HT-29 (cell line): ENCODE data around the gene BRI3. TPM values are rescaled to one million over a fixed set of nuclear protein-coding genes. Genes with fewer than 3 reads are reported as not detected.

Experiments
- DNase-seq: peaks from one replicate; pipeline ENCODE4 v3.0.0-alpha.2; 2015; ENCODE audit warnings: low spot score
- total RNA-seq: library from RNA; depleted of rRNA; stranded (reverse); fragments of >200 nt; shearing (Covaris generic); gene quantifications from 2 replicates; pipeline ENCODE4 v1.2.3, GENCODE V29; 2014

Gene BRI3
- total RNA-seq, 1 experiment from 2014 or later = 239 TPM

- DNase-seq = no peak
Measured at GRCh38 chr7:98286701-98287485, 5.4 kb downstream of the BRI3 start.

- DNase-seq = peak; percentile 96
Measured at GRCh38 chr7:98287486-98287959, 6.0 kb downstream of the BRI3 start.

- DNase-seq = no peak
Measured at GRCh38 chr7:98288064-98288823, 6.8 kb downstream of the BRI3 start.

DNA sequence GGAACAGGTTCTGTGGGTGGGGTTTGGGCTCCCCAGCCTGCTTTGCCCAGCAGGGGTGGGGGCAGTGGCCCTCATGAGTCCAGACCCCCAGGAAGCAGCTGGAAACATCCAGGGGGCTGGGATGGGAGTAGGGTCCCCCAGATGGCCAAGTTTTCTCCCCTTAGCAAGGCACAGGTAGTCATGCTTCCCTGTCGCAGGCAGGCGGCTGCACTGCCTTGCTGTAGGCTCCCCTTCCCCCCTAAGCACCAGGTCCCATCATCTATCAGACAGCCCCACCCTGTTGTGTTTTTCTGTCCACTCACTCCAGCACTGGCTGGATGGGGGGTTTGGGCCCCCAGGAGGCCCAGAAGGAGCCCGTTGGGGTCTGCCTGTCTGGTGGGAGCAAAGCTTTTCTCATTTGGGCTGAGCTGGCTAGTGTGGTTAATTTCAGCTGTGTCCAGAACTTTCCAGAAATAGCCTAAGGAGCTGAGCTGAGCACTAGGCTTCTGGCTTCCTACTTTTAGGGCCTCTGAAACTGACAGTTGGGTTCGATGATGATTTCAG lies 7.9 kb downstream of the BRI3 start:
- DNase-seq = no peak

- peak; percentile 34 for DNase-seq
Measured at GRCh38 chr7:98291717-98292116, 10.2 kb downstream of the BRI3 start.

- DNase-seq = no peak
Measured at GRCh38 chr7:98293265-98293664, 11.8 kb downstream of the BRI3 start.

- DNase-seq = no peak
Measured at GRCh38 chr7:98293746-98294145, 12.3 kb downstream of the BRI3 start.

GRCh38 chr7:98294326-98294725 lies 12.8 kb downstream of the BRI3 start:
- DNase-seq = no peak

GRCh38 chr7:98294798-98295382 lies 13.4 kb downstream of the BRI3 start:
- peak; percentile 84 for DNase-seq

DNA sequence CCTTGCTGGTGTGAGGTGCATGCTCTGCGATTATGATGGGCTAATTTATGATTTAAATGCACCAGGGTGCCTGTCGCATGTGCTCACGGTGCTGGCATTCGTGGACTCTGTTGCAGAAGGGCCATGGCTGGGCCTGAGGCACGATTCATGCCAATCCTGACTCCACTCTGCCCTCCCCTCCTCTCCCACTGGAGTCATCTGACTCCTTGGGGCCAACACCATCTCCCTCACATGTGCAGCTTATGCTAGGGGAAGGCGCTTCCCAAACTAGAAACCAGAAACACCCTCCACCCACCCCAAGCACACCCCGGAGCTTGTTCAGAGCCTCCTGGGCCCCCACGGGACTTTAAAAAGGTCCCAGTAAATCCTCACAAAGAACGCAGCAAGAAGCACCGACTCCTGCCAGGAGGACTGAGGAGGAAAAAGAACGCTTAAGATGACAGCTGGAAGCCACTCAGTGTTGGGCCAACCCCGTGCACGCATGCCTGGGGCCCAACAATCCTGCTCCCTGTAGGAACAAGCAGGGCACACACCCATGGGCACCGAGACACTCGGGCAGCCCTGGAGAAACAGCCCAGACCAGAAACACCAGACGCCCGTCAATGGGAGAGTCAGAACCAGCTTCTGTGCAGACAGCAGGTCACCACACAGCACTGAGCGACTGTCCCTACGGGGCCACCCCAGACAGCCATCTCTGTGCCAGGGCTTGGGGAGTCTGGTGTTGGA lies 14.1 kb downstream of the BRI3 start:
- DNase-seq = no peak

GRCh38 chr7:98296833-98297232 lies 15.3 kb downstream of the BRI3 start:
- no peak for DNase-seq

DNA sequence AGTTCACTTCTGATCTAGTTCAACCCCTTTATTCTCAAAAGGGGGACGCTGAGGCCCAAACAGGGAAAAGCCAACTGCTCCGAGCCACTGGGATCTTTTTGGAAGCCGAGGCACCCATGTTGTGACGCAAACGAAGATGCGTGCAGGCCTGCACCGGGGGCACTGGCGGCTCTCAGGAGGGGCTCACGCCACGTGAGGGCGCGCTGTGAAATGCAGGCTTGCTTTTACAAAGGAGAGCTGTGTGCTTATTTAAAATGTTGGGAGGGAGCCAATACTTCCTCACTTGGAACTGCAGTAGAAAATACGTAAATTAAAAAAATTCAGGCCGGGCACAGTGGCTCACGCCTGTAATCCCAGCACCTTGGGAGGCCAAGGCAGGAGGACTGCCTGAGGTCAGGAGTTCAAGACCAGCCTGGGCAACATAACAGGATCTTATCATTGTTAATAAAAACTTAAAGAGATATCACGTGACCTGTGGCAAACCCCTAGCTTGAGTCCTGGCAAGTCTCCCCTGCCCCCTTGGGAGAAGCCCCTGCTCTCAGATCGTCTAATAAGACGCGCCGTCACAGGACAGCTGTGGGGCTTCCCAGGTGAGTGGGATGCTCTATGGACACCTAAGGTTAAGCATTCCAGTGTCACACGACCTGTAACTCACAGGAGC lies 16.3 kb downstream of the BRI3 start:
- DNase-seq = no peak

GRCh38 chr7:98300595-98301372 lies 19.3 kb downstream of the BRI3 start:
- DNase-seq = no peak

GRCh38 chr7:98301693-98302470 lies 20.4 kb downstream of the BRI3 start:
- DNase-seq = no peak

- no peak for DNase-seq
Measured at GRCh38 chr7:98303176-98303865, 21.8 kb downstream of the BRI3 start.

GRCh38 chr7:98303906-98304305 lies 22.4 kb downstream of the BRI3 start:
- DNase-seq = no peak

GRCh38 chr7:98305951-98306535 lies 24.6 kb downstream of the BRI3 start:
- no peak for DNase-seq

- no peak for DNase-seq
Measured at GRCh38 chr7:98307971-98308466, 26.5 kb downstream of the BRI3 start.
